MG63 (cell line): ENCODE results near the gene NEO1. TPM values are rescaled to one million over a fixed set of nuclear protein-coding genes. Genes with fewer than 3 reads are reported as not detected.
"Not testable (repeated sequence)": the region's sequence is repeated elsewhere in the genome, so short reads cannot be mapped to it uniquely, and the experiment has no call there.

ENCODE experiments used
- DNase-seq: peaks from one replicate; pipeline ENCODE4 v3.0.0-alpha.2; 2020
- H3K27me3 ChIP-seq: fragments of 250-450 bp; sonication (Bioruptor Pico); 2 replicates; pipeline ENCODE4 v1.5.1; 2020; ENCODE audit warnings: mild to moderate bottlenecking, moderate library complexity
- H3K36me3 ChIP-seq: fragments of 250-450 bp; sonication (Bioruptor Pico); 2 replicates; pipeline ENCODE4 v1.5.1; 2020; ENCODE audit warnings: mild to moderate bottlenecking, moderate library complexity
- H3K4me3 ChIP-seq: fragments of 250-450 bp; sonication (Bioruptor Pico); 2 replicates; pipeline ENCODE4 v1.5.1; 2020; ENCODE audit warnings: mild to moderate bottlenecking, moderate library complexity
- H3K9me3 ChIP-seq: fragments of 250-450 bp; sonication (Bioruptor Pico); 2 replicates; pipeline ENCODE4 v1.5.1; 2020; ENCODE audit warnings: mild to moderate bottlenecking, moderate library complexity
- total RNA-seq: library from RNA; depleted of rRNA; stranded (reverse); fragments of >200 nt; shearing (Covaris generic); gene quantifications from 2 replicates; pipeline ENCODE4 v1.2.3, GENCODE V29; 2014; ENCODE audit warnings: low replicate concordance

The NEO1 gene
- total RNA-seq, 1 experiment from 2014 or later, result 2.2 TPM

DNA sequence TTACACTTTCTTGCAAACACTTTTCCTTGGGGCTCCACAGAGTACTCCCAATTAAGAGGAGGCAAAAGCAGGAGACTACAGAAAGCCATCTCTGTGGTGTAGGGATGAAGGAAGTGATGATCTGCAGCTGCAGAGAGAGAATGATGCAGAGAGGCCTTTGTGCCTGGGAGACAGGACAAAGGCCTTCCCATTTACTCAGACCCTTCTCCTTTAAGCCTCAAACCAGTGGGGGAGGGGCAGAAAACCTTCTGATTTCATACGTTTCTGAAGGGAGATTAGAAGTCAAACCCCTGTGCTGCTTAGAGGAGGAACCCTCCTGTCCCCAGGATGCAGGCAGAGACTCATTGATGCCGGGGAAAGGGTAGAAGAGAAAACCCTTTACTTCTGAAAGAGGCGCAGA lies 130.8 kb downstream of the NEO1 start:
- no peak overlapping the region for H3K4me3 ChIP-seq
- no peaks in the 10 kb centered on the region for H3K27me3 ChIP-seq
- H3K36me3 ChIP-seq, result no peaks in the 10 kb centered on the region
- H3K9me3 ChIP-seq, result no peaks in the 10 kb centered on the region; the same call in 1 of the 2 replicates
- no peak for DNase-seq

DNA sequence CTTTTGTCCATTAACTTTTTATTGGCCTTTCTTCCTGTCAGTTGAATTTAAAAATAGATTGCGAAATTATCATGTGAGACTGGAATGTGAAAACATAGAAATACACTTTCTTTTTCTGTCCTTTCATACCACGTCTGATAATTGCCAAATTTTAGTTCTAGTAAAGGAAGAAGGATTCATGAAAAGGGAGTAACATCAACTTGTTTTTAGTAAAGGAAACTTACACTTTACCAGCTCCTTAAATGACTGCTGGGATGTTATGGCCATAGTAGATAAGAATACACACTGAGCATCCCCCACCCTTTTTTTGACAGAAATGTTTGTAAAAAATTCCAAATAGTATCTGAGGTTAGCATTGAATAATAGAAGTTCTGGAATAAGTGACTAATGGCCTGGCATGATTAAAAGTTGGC lies 137.9 kb downstream of the NEO1 start:
- no peak overlapping the region for H3K4me3 ChIP-seq
- no peaks in the 10 kb centered on the region for H3K27me3 ChIP-seq
- no peak for DNase-seq

GRCh38 chr15:73195166-73195565 lies 142.9 kb downstream of the NEO1 start:
- no peak for DNase-seq
- Histone ChIP-seq H3K9me3 (no peaks in the 10 kb centered on the region), H3K4me3 (no peak overlapping the region), H3K27me3 (no peaks in the 10 kb centered on the region), H3K36me3 (no peaks in the 10 kb centered on the region)

More for the DNA sequence above, 137.9 kb downstream of the NEO1 start:
- no peaks in the 10 kb centered on the region for H3K36me3 ChIP-seq
- H3K9me3 ChIP-seq, result no peaks in the 10 kb centered on the region; the same call in 1 of the 2 replicates

DNA sequence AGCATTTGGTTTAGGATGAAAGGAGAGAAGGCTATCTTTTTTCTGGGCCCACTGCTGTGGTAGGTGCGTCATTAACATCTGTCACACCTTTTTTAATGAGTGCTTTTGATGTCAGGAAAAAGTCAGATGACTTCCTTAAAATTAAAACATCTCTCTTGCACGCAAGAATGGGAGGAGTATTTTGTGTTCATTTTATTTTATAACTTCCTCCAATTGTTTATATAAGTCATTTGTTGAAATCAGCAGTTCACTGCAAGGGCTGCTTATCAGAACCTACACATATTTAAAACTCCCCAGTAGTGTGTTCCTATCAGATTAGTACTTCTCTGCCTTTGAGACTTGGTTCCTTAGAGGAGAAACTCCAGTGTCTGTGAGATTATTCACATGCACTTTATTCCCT lies 143.8 kb downstream of the NEO1 start:
- DNase-seq, result no peak
- H3K27me3 ChIP-seq, result no peaks in the 10 kb centered on the region
- no peaks in the 10 kb centered on the region for H3K9me3 ChIP-seq
- H3K4me3 ChIP-seq, result no peak overlapping the region
- H3K36me3 ChIP-seq, result no peaks in the 10 kb centered on the region

DNA sequence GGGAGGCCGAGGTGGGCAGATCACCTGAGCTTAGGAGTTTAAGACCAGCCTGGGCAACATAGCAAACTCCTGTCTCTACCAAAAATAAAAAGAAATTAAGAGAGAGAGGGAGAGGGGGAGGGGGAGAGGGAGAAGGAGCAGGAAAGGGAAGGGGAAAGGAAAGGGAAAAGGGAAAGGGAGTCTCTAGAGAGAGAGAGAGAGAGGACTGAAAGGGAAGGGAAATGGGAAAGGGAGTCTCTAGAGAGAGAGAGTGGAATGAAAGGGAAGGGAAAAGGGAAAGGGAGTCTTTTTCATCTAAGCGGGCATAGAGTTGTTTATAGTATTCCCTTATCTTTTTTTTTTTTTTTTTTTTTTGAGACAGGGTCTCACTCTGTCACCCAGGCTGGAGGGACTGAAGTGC lies 148.1 kb downstream of the NEO1 start:
- peaks cover 3% of the 10 kb centered on the region; the same call in 1 of the 2 replicates for H3K9me3 ChIP-seq
- no peak overlapping the region for H3K4me3 ChIP-seq
- no peak for DNase-seq
- H3K27me3 ChIP-seq, result no peaks in the 10 kb centered on the region
- H3K36me3 ChIP-seq, result no peaks in the 10 kb centered on the region

- no peak overlapping the region for H3K4me3 ChIP-seq
- H3K9me3 ChIP-seq, result 0 out of 2 replicates have a peak, but pooled peaks cover 2% of the 10 kb centered on the region
- H3K27me3 ChIP-seq, result no peaks in the 10 kb centered on the region
- H3K36me3 ChIP-seq, result no peaks in the 10 kb centered on the region
- DNase-seq, result no peak
Observed at GRCh38 chr15:73210630-73211029, 158.4 kb downstream of the NEO1 start.

DNA sequence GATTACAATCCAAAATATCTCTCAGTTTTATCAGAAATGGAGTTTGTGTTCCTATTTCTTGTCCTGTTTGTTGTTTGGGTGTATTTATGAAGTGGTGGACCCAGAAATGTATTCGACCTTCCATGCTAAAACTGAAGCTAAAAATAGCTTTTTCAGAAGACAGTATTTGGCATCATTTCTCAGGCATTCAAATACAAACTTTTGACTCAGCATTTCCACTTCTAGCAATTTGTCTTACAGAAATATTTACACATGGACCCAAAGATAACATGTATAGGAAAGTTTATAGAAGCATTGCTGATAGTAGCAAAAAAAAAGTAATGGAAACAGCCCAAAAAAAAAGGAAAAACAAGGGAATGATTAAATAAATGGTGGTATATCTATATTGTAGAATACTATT lies 160.2 kb downstream of the NEO1 start:
- H3K9me3 ChIP-seq, result 0 out of 2 replicates have a peak, but pooled peaks cover 2% of the 10 kb centered on the region
- no peak overlapping the region for H3K4me3 ChIP-seq
- H3K36me3 ChIP-seq, result no peaks in the 10 kb centered on the region
- no peaks in the 10 kb centered on the region for H3K27me3 ChIP-seq
- DNase-seq, result no peak

DNA sequence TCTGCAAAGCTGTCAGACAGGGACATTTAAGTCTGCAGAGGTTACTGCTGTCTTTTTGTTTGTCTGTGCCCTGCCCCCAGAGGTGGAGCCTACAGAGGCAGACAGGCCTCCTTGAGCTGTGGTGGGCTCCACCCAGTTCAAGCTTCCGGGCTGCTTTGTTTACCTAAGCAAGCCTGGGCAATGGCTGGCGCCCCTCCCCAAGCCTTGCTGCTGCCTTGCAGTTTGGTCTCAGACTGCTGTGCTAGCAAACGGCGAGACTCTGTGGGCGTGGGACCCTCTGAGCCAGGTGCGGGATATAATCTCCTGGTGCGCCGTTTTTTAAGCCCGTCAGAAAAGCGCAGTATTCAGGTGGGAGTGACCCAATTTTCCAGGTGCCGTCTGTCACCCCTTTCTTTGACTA lies 169.2 kb downstream of the NEO1 start:
- not testable (repeated sequence) for H3K27me3 ChIP-seq, H3K36me3 ChIP-seq, H3K9me3 ChIP-seq, DNase-seq, H3K4me3 ChIP-seq

GRCh38 chr15:73225358-73226015 lies 173.2 kb downstream of the NEO1 start:
- H3K36me3 ChIP-seq, result no peaks in the 10 kb centered on the region
- no peaks in the 10 kb centered on the region for H3K27me3 ChIP-seq
- peaks cover 6% of the 10 kb centered on the region for H3K9me3 ChIP-seq
- no peak overlapping the region for H3K4me3 ChIP-seq
- no peak for DNase-seq

- Histone ChIP-seq H3K9me3 (peaks cover 8% of the 10 kb centered on the region), H3K36me3 (no peaks in the 10 kb centered on the region), H3K27me3 (no peaks in the 10 kb centered on the region), H3K4me3 (no peak overlapping the region)
- DNase-seq, result no peak
Observed at GRCh38 chr15:73226093-73226814, 174.0 kb downstream of the NEO1 start.

DNA sequence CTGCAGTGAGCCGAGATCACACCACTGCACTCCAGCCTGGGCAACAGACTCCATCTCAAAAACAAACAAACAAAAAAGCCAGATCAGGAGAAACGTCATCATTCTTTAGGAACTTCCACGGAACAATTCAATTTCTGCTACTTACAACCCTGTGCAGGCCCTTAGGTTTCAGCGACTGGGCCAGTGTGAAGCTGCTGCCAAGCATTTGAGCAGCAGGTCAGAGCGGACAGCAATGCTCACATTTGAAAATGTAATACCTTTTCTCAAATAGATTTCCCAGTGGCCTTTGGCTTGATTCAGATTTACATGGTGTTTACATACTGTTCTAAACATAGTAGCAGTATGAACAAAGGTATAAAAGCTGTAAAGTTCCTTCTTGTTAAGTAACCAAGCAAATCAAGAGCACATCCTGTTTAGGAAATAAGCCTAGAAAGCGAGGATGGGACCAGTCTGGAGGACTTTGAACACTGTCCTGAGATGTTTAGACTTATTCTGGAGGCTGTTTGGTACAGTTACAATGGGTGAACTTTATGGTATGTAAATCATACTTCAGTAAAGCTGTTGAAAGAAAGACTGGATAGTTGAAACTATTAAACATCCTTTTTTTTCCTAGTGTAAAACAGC lies 175.3 kb downstream of the NEO1 start:
- H3K36me3 ChIP-seq, result no peaks in the 10 kb centered on the region
- no peak for DNase-seq
- no peaks in the 10 kb centered on the region for H3K27me3 ChIP-seq
- H3K9me3 ChIP-seq, result peaks cover 8% of the 10 kb centered on the region
- no peak overlapping the region for H3K4me3 ChIP-seq

- Histone ChIP-seq H3K9me3 (peaks cover 8% of the 10 kb centered on the region), H3K4me3 (no peak overlapping the region), H3K36me3 (no peaks in the 10 kb centered on the region), H3K27me3 (no peaks in the 10 kb centered on the region)
- no peak for DNase-seq
Observed at GRCh38 chr15:73228128-73228646, 175.9 kb downstream of the NEO1 start.

DNA sequence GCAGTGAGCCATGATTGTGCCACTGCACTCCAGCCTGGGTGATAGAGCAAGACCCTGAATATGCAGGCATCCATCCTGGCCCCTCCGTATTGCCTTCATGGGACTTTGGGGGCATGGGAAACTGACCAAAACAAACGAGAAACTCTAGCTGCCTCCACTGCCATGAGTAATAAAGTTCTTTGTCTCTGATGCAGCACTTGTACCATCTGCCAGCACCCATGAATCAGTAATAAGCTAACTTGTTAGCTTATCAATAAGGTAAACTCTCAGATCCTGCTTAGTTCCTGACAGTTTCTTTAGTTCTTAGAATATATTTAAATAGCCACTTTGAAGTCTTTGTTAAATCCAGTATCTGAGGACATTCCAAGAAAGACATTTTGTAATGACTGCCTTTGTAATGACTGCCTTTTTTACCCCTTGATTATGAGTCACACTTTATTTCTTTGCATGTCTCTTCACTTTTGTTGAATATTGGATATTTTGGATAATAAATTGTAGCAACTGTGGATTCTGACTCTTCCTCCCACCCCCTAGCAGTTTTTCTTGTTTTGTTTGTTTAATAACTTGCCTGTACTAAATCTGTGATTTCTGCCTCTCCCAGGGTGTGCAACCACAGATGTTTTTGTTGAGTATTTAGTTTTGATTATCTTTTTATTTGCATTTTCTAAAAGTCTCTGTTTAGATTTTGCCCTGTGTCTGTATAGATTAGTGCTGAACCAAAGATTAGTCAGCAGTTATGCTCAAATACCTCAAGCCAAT lies 179.6 kb downstream of the NEO1 start:
- no peaks in the 10 kb centered on the region for H3K36me3 ChIP-seq
- H3K4me3 ChIP-seq, result no peak overlapping the region
- no peaks in the 10 kb centered on the region for H3K27me3 ChIP-seq
- H3K9me3 ChIP-seq, result peaks cover 8% of the 10 kb centered on the region
- DNase-seq, result peak; percentile 38

- peaks cover 8% of the 10 kb centered on the region for H3K9me3 ChIP-seq
- no peak overlapping the region for H3K4me3 ChIP-seq
- no peaks in the 10 kb centered on the region for H3K27me3 ChIP-seq
- no peak for DNase-seq
- H3K36me3 ChIP-seq, result no peaks in the 10 kb centered on the region
Observed at GRCh38 chr15:73232776-73233175, 180.5 kb downstream of the NEO1 start.

DNA sequence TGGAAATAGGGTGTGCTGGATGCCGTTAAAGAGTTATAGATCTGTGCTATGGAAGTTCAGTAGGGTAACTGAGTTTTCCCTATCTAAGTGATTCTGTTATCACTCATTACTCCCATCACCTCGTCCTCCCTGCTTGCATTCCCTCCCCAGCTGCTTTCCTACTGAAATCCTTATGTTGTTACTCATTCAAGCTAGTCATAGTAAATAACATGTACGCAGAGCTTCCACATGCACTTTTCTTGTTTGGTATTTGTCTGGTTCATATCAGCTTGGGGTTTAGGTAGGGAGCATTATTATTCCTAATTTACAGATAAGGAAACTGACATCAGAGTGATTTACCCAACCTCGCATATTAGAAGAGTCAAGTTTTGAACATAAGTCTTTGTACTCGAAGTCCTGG lies 181.4 kb downstream of the NEO1 start:
- H3K4me3 ChIP-seq, result no peak overlapping the region
- H3K27me3 ChIP-seq, result no peaks in the 10 kb centered on the region
- peaks cover 8% of the 10 kb centered on the region for H3K9me3 ChIP-seq
- no peak for DNase-seq
- no peaks in the 10 kb centered on the region for H3K36me3 ChIP-seq

GRCh38 chr15:73237910-73238309 lies 185.6 kb downstream of the NEO1 start:
- no peaks in the 10 kb centered on the region for H3K9me3 ChIP-seq
- H3K36me3 ChIP-seq, result no peaks in the 10 kb centered on the region
- no peak for DNase-seq
- H3K4me3 ChIP-seq, result no peak overlapping the region
- H3K27me3 ChIP-seq, result no peaks in the 10 kb centered on the region
